Calu3 (cell line): Measurements from ENCODE around the gene OR4F6. TPM values are rescaled to one million over a fixed set of nuclear protein-coding genes. Genes with fewer than 3 reads are reported as not detected.

ENCODE experiments used
- BruUV-seq: library from RNA; stranded (reverse); fragments of 400-500 nt; replicated peaks from 2 replicates; lab custom pipeline; 2021; lab: Mats Ljungman, UMichigan
- CTCF ChIA-PET: fragments of 300-600 bp; sonication (Branson Sonifier 250); formaldehyde crosslinking; loops from one replicate; lab custom pipeline; 2022; ENCODE audit warnings: antibody characterized with exemption; lab: Charles Lee
- DNase-seq: peaks from one replicate; pipeline ENCODE4 v3.0.0; 2022
- H3K27ac Mint-ChIP-seq: one replicate; pipeline ENCODE4 v1.8.0; 2022; ENCODE audit warnings: mixed read lengths; ENCODE audit not compliant: unreplicated experiment
- H3K27me3 Mint-ChIP-seq: one replicate; pipeline ENCODE4 v1.8.0; 2022; ENCODE audit warnings: mixed read lengths; ENCODE audit not compliant: unreplicated experiment
- H3K36me3 Mint-ChIP-seq: one replicate; pipeline ENCODE4 v1.8.0; 2022; ENCODE audit warnings: mild to moderate bottlenecking, moderate library complexity, mixed read lengths; ENCODE audit not compliant: insufficient read depth, unreplicated experiment
- H3K4me1 Mint-ChIP-seq: one replicate; pipeline ENCODE4 v1.8.0; 2022; ENCODE audit warnings: mild to moderate bottlenecking, low read depth, mixed read lengths; ENCODE audit not compliant: unreplicated experiment
- H3K4me3 Mint-ChIP-seq: one replicate; pipeline ENCODE4 v1.8.0; 2022; ENCODE audit warnings: mild to moderate bottlenecking, low read depth, moderate library complexity, mixed read lengths; ENCODE audit not compliant: unreplicated experiment
- H3K9me3 Mint-ChIP-seq: one replicate; pipeline ENCODE4 v1.8.0; 2022; ENCODE audit warnings: low read depth, mixed read lengths; ENCODE audit not compliant: unreplicated experiment
- CTCF ChIP-seq: fragments of 200-600 bp; IDR thresholded peaks from one replicate; pipeline ENCODE4 v1.8.0; 2022; ENCODE audit warnings: antibody characterized with exemption; ENCODE audit not compliant: unreplicated experiment
- intact Hi-C: fragments of 100-400 bp; cut with micrococcal nuclease; formaldehyde crosslinking; loops from one replicate; pipeline ENCODE4 v1.10.0; 2022; ENCODE audit not compliant: unreplicated experiment
- total RNA-seq: library from RNA; stranded (reverse); gene quantifications from 2 replicates; pipeline ENCODE4 v1.2.3, GENCODE V29; 2022

OR4F6 gene
- total RNA-seq, 1 experiment from 2014 or later, result not detected

- Mint-ChIP-seq H3K4me1 (no peaks in the 10 kb centered on the region), H3K27me3 (peaks cover 38% of the 10 kb centered on the region), H3K36me3 (no peaks in the 10 kb centered on the region), H3K9me3 (no peaks in the 10 kb centered on the region), H3K4me3 (no peak overlapping the region), H3K27ac (no peak overlapping the region)
- CTCF ChIA-PET, result interaction anchor here (0.6 kb wide), 1 partner anchor 156 kb away, joined by 3 read pairs; no protein-coding TSS in a partner anchor
- no peak for DNase-seq
- BruUV-seq, result no TSS peak
- no peak for TF ChIP-seq CTCF
- intact Hi-C loops, result no loop called here
Observed at GRCh38 chr15:101795455-101795854, 7.9 kb upstream of the OR4F6 start.

GRCh38 chr15:101799665-101800064 is 3.6 kb upstream of the OR4F6 start:
- intact Hi-C loops, result no loop called here
- H3K36me3 Mint-ChIP-seq, result no peaks in the 10 kb centered on the region
- no peak for DNase-seq
- CTCF ChIA-PET, result no interaction called here
- no peak overlapping the region for H3K4me3 Mint-ChIP-seq
- H3K27me3 Mint-ChIP-seq, result peaks cover 58% of the 10 kb centered on the region
- no peak overlapping the region for H3K27ac Mint-ChIP-seq
- no peak for TF ChIP-seq CTCF
- H3K4me1 Mint-ChIP-seq, result no peaks in the 10 kb centered on the region
- H3K9me3 Mint-ChIP-seq, result no peaks in the 10 kb centered on the region
- BruUV-seq, result no TSS peak

GRCh38 chr15:101801048-101801447 is 2.3 kb upstream of the OR4F6 start:
- TF ChIP-seq CTCF, result no peak
- peaks cover 62% of the 10 kb centered on the region for H3K27me3 Mint-ChIP-seq

GRCh38 chr15:101803676-101804075 is 367 bp downstream of the OR4F6 start:
- Mint-ChIP-seq H3K27me3 (peaks cover 54% of the 10 kb centered on the region), H3K9me3 (no peaks in the 10 kb centered on the region), H3K4me3 (no peak overlapping the region), H3K4me1 (no peaks in the 10 kb centered on the region), H3K27ac (no peak overlapping the region), H3K36me3 (no peaks in the 10 kb centered on the region)
- no peak for TF ChIP-seq CTCF
- BruUV-seq, result no TSS peak
- intact Hi-C loops, result no loop called here
- DNase-seq, result no peak
- CTCF ChIA-PET, result interaction anchor here (0.7 kb wide), 1 partner anchor 50 kb away, joined by 3 read pairs; no protein-coding TSS in a partner anchor

More at GRCh38 chr15:101801048-101801447, 2.3 kb upstream of the OR4F6 start:
- Mint-ChIP-seq H3K27ac (no peak overlapping the region), H3K4me3 (no peak overlapping the region), H3K9me3 (no peaks in the 10 kb centered on the region), H3K36me3 (no peaks in the 10 kb centered on the region), H3K4me1 (no peaks in the 10 kb centered on the region)
- CTCF ChIA-PET, result no interaction called here
- no peak for DNase-seq
- intact Hi-C loops, result no loop called here
- no TSS peak for BruUV-seq
